Activated naive CD4-positive, alpha-beta T cell treated with anti-CD3 and anti-CD28 coated beads, Interleukin-2, amount 10 ng/mL, durations not matched to agents 7 days and 5 days (primary cell): ENCODE results near the gene EDN1.

Experiments used
- CTCF ChIA-PET: fragments of 350-600 bp; sonication (Branson Sonifier 250); formaldehyde crosslinking; loops from one replicate; lab custom pipeline; 2021; ENCODE audit warnings: antibody characterized with exemption; lab: Charles Lee
- DNase-seq: peaks from one replicate; pipeline ENCODE4 v3.0.0-alpha.2; 2020
- H3K27ac Mint-ChIP-seq: one replicate; pipeline ENCODE4 v1.8.0; 2021; ENCODE audit warnings: mild to moderate bottlenecking, moderate library complexity, mixed read lengths
- H3K27me3 Mint-ChIP-seq: one replicate; pipeline ENCODE4 v1.8.0; 2021; ENCODE audit warnings: mild to moderate bottlenecking, mixed read lengths
- H3K36me3 Mint-ChIP-seq: one replicate; pipeline ENCODE4 v1.8.0; 2021; ENCODE audit warnings: mixed read lengths
- H3K4me1 Mint-ChIP-seq: one replicate; pipeline ENCODE4 v1.8.0; 2021; ENCODE audit warnings: mixed read lengths
- H3K4me3 Mint-ChIP-seq: one replicate; pipeline ENCODE4 v1.8.0; 2021; ENCODE audit warnings: mild to moderate bottlenecking, moderate library complexity, mixed read lengths
- H3K9me3 Mint-ChIP-seq: one replicate; pipeline ENCODE4 v1.8.0; 2021; ENCODE audit warnings: mixed read lengths

The EDN1 gene

DNA sequence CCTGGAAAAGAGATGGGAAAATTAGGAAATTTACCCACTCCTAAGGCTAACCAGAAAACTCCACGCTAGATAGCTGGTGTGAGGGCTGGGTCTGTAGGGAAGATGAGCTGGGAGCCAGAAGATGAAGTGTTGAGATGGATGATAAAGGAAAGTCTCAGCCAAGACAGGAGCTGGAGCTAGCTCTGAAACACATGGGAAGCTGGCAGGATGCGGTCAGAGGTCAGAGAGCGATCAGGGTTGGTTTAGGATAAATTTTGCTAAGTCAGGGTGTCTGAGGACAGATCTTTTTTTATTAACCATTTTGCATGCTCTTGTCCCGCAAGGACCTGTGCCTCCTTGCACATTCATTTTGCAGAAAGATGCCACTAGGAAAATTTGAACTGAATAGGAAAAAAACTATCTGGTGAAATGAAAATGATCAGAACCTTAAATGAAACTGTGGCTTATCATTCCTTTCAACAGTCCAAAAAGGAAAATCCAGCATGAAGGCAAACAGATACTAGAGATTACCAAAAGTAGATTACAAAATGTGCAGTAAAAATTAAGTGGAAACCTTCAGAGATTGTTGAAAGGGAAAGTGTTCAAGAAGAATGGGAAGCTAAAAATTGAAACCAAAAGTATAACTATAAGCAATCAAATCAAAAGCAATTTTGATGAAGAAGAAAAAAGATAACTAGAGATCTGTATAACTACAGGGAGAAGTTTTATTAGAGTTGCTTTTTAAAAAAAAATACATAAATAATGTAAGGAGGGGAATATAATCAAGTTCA, 10.7 kb upstream of the EDN1 start:
- Mint-ChIP-seq H3K27ac (no peak overlapping the region), H3K9me3 (no peaks in the 10 kb centered on the region), H3K4me3 (no peak overlapping the region), H3K4me1 (peaks cover 11% of the 10 kb centered on the region), H3K27me3 (peaks cover 12% of the 10 kb centered on the region), H3K36me3 (no peaks in the 10 kb centered on the region)
- no peak for DNase-seq
- CTCF ChIA-PET, result interaction anchor here (2.7 kb wide), 1 partner anchor 10 kb away, joined by 13 read pairs; the partner anchor contains the start of gene EDN1

DNA sequence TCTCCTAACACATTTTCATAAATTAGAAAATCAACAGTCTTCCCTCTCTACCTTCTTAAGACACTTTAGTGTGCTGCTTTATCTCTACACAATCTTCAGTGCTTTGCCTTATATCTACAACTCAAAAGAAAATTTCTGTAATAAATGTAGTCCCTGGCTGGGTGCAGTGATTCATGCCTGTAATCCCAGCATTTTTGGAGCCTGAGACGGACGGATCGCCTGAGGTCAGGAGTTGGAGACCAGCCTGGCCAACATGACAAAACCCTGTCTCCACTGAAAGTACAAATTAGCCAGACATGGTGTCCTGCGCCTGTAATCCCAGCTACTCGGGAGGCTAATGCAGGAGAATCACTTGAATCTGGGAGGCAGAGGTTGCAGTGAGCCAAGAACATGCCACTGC, 9.7 kb upstream of the EDN1 start:
- Mint-ChIP-seq H3K27me3 (peaks cover 14% of the 10 kb centered on the region), H3K4me1 (peaks cover 11% of the 10 kb centered on the region), H3K27ac (no peak overlapping the region), H3K36me3 (no peaks in the 10 kb centered on the region), H3K9me3 (no peaks in the 10 kb centered on the region), H3K4me3 (no peak overlapping the region)
- CTCF ChIA-PET, result interaction anchor here (2.7 kb wide), 1 partner anchor 9 kb away, joined by 13 read pairs; the partner anchor contains the start of gene EDN1
- DNase-seq, result no peak

DNA sequence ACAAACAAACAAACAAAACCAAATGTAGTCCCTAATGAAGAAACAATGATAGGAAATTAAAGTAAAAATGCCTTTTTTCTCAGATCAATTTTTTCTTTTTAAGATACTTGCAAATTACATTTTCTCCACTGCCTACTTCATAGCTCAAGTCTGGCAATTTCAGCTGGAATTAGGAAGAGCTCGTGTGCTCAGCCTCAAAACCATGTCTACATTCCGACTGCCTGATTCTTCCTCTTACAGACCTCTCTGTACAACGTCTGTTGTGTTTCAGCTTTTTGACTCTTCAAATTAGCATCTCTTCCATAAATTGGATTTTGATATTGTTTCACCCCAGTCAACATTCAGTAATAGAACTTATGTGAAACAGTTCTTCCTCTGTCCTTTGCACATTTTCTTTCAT, 9.3 kb upstream of the EDN1 start:
- CTCF ChIA-PET, result interaction anchor here (2.7 kb wide), 1 partner anchor 9 kb away, joined by 13 read pairs; the partner anchor contains the start of gene EDN1
- H3K27ac Mint-ChIP-seq, result no peak overlapping the region
- DNase-seq, result no peak
- H3K4me1 Mint-ChIP-seq, result peaks cover 11% of the 10 kb centered on the region
- peaks cover 14% of the 10 kb centered on the region for H3K27me3 Mint-ChIP-seq
- no peaks in the 10 kb centered on the region for H3K36me3 Mint-ChIP-seq
- H3K4me3 Mint-ChIP-seq, result no peak overlapping the region
- no peaks in the 10 kb centered on the region for H3K9me3 Mint-ChIP-seq

DNA sequence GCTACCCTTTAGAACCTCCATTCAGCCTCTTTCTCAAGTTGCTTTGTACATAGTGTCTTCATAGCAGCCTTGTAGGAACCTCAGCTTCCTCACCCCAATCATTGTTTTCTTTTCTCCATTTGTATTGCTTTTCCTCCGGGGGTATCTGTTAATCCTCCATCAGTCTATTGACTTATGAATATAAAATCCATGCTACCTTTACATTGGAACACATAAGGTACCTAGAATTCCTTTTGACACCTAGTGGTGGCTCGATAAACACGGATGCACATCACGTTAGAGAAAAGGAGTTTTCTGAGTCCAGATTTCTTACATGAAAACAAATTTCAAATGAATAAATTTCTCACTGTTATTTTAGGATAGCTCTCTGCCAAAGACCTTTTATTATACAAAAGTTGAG, 6.3 kb upstream of the EDN1 start:
- no peaks in the 10 kb centered on the region for H3K9me3 Mint-ChIP-seq
- peaks cover 31% of the 10 kb centered on the region for H3K27me3 Mint-ChIP-seq

DNA sequence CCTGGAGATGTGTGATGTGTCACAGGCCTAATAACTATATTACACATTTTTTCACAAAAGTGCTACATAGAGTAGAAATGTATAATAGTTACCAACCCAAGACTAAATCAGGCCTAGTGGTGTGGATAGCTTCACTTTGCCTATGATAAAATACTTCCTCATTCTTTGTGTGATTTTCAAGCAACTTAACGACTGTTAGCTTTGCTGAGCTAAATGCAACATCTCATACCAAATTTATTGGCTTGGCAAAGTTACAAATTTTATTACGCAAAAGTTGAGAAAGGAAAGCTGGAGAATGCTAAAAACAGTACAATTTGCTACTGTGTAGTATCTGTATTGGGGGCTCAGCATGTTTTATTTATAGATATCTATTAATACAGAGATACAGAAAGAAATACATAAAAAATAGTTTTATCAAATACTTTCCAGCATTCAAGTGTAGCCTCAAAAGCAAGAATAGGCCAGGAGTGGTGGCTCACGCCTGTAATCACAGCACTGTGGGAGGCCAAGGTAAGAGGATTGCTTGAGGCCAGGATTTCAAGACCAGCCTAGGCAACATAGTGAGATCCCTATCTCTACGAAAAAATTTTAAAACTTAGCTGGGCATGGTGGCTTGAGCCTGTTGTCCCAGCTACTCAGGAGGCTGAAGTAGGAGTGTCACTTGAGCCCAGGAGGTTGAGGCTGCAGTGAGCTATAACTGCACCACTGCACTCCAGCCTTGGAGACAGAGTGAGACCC, 3.6 kb upstream of the EDN1 start:
- Mint-ChIP-seq H3K4me1 (peaks cover 17% of the 10 kb centered on the region), H3K27ac (no peak overlapping the region), H3K9me3 (no peaks in the 10 kb centered on the region), H3K36me3 (no peaks in the 10 kb centered on the region), H3K4me3 (no peak overlapping the region), H3K27me3 (peaks cover 54% of the 10 kb centered on the region)
- no peak for DNase-seq
- CTCF ChIA-PET, result interaction anchor here (0.7 to 1.8 kb wide), 6 partner anchors 12 to 703 kb away, joined by 3 to 8 read pairs (median 4); no protein-coding TSS in a partner anchor

More for the DNA sequence above, 6.3 kb upstream of the EDN1 start:
- H3K27ac Mint-ChIP-seq, result no peak overlapping the region
- no peaks in the 10 kb centered on the region for H3K36me3 Mint-ChIP-seq
- CTCF ChIA-PET, result no interaction called here
- H3K4me1 Mint-ChIP-seq, result peaks cover 11% of the 10 kb centered on the region
- no peak overlapping the region for H3K4me3 Mint-ChIP-seq
- DNase-seq, result no peak

DNA sequence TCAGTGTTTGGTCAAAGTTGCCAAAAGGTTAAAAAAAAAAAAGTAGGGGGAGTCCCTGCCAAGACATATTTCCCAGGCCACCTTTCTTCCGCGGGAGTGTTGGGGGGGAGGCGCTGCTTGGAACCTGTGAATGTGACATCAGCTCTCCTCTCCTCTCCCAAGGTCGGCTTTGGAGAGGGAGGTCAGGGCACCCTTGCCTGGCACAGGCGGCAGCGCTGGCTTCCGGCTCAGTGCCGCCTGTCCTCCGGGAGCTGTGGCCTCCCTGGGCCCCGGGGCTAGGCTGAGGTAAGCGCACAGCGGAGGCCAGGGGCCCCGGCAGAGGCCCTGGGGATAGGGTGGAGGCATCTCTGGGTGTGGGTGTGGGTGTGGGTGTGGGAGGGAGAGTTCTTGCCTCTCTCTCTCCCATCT, 1.9 kb upstream of the EDN1 start:
- DNase-seq, result no peak
- peaks cover 65% of the 10 kb centered on the region for H3K27me3 Mint-ChIP-seq
- H3K4me1 Mint-ChIP-seq, result peaks cover 17% of the 10 kb centered on the region
- CTCF ChIA-PET, result interaction anchor here (1.3 to 1.6 kb wide), 2 partner anchors 632 to 634 kb away, joined by 4 to 6 read pairs; no protein-coding TSS in a partner anchor
- H3K4me3 Mint-ChIP-seq, result no peak overlapping the region
- no peaks in the 10 kb centered on the region for H3K9me3 Mint-ChIP-seq
- no peak overlapping the region for H3K27ac Mint-ChIP-seq
- H3K36me3 Mint-ChIP-seq, result no peaks in the 10 kb centered on the region

DNA sequence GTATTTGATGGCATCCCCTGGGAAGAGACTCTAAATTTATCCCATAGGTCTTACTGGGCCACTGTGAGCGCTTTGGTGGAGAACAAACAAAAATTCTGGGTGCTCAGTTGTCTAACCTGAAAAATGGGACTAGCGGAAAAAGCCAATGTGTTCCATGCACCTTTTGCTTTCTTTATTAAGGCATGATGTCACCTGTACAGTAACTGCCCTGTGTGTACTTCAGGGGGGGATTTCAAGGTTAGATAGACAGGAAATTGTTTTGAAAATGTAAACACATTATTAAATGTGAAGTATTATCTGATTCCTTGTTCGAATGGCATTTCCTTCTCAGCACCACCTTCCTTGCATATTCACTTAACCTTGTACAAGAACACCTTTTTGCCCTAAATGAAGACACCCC, 1.2 kb upstream of the EDN1 start:
- Mint-ChIP-seq H3K27me3 (peaks cover 61% of the 10 kb centered on the region), H3K27ac (no peak overlapping the region), H3K4me3 (no peak overlapping the region), H3K36me3 (no peaks in the 10 kb centered on the region), H3K4me1 (peaks cover 17% of the 10 kb centered on the region), H3K9me3 (no peaks in the 10 kb centered on the region)
- DNase-seq, result no peak
- CTCF ChIA-PET, result interaction anchor here (0.6 to 3.4 kb wide), 12 partner anchors 8 to 703 kb away, joined by 3 to 44 read pairs (median 5); no protein-coding TSS in a partner anchor

DNA sequence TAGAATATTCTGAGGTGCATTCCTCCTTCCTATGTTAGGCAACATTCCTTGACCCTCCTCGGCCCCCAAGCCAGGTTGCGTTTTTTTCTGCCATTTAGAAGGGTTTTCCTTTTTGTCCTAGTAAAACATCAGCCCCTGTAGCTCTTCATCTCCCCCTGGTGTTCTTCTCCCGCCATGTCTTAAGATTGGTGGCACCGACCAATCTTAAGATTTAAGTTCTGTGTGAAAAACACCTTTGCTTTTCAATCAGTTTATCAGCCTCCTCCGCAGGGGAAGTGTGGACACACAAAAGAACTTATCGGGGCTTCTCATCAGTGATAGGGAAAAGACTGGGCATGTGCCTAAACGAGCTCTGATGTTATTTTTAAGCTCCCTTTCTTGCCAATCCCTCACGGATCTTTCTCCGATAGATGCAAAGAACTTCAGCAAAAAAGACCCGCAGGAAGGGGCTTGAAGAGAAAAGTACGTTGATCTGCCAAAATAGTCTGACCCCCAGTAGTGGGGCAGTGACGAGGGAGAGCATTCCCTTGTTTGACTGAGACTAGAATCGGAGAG, 719 bp upstream of the EDN1 start:
- no peaks in the 10 kb centered on the region for H3K9me3 Mint-ChIP-seq
- no peaks in the 10 kb centered on the region for H3K36me3 Mint-ChIP-seq
- DNase-seq, result peak; percentile 70
- peaks cover 62% of the 10 kb centered on the region for H3K27me3 Mint-ChIP-seq
- H3K27ac Mint-ChIP-seq, result no peak overlapping the region
- H3K4me3 Mint-ChIP-seq, result peak overlapping the region; percentile 79
- CTCF ChIA-PET, result interaction anchor here (0.6 to 3.4 kb wide), 23 partner anchors 9 to 714 kb away, joined by 3 to 44 read pairs (median 4); no protein-coding TSS in a partner anchor
- peaks cover 17% of the 10 kb centered on the region for H3K4me1 Mint-ChIP-seq

DNA sequence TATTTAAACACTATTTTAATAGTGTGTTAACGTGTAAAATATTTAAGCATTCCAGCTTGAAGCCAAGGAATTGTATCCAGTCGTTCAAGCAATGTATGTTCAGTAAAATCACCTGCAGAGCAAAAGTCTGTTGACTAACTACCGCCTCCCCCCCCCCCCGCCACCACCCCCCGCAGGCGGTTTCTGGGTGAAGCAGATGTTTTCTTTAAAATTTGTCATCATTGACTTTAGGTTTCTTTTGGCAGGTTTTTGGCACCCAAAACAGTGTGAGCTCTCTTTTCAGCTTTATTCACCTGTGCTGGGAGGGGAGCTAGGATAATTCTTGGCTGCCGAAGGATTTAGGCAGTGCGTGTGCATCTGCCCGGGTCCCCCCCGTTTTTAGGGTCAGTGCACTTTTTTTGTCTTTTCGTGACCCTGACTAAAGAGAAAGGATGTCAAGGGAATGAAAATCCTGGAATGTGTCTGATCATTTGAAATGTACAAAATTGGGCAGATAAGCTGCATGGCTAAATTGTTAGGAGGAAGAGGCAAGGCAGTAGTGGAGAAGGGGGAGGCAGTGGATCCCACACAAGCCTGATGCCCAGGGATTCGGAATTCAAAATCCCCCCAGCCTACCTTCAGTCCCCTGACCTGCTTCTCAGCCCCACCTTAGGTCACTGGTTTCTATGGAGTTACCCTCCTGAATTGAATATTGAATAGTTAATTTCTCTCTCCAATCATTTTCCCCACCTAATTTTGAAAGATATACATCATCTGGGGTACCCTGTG, 1.1 kb downstream of the EDN1 start:
- CTCF ChIA-PET, result interaction anchor here (0.8 to 3.4 kb wide), 20 partner anchors 9 to 716 kb away, joined by 3 to 44 read pairs (median 4); no protein-coding TSS in a partner anchor
- peaks cover 60% of the 10 kb centered on the region for H3K27me3 Mint-ChIP-seq
- H3K4me3 Mint-ChIP-seq, result no peak overlapping the region

DNA sequence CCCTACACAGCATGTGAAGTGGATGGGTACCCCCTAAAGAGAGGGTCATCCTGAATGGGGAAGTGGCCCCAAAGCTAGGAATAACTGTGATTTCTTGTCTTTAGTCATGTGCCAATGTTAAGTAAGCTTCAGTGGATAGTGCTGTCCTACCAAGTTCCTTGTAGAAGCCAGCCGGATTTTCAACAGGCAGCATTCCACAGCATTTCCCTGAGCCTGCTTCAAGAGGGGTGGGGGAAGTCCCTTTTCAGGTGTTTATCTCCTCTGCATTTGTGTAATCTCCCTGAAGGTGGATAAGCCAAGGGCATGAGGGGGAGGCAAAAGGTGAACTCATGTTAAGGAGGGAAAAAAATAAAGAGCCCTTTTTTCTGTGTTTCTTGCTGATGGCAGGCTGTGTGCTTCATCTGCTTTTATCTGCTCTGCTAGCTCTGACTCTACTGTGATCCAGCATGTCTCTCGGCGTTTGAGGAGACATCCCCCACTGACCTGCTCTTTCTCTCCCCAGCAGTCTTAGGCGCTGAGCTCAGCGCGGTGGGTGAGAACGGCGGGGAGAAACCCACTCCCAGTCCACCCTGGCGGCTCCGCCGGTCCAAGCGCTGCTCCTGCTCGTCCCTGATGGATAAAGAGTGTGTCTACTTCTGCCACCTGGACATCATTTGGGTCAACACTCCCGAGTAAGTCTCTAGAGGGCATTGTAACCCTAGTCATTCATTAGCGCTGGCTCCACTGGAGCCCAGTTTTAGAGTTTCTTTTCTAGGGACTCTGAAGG, 1.9 kb downstream of the EDN1 start:
- no peak for DNase-seq
- Mint-ChIP-seq H3K4me1 (peaks cover 17% of the 10 kb centered on the region), H3K9me3 (no peaks in the 10 kb centered on the region), H3K36me3 (no peaks in the 10 kb centered on the region), H3K4me3 (no peak overlapping the region), H3K27ac (no peak overlapping the region), H3K27me3 (peaks cover 59% of the 10 kb centered on the region)
- CTCF ChIA-PET, result interaction anchor here (1.3 to 3.4 kb wide), 4 partner anchors 58 to 716 kb away, joined by 3 to 44 read pairs (median 8); no protein-coding TSS in a partner anchor

More for the DNA sequence above, 1.1 kb downstream of the EDN1 start:
- Mint-ChIP-seq H3K9me3 (no peaks in the 10 kb centered on the region), H3K4me1 (peaks cover 17% of the 10 kb centered on the region), H3K27ac (no peak overlapping the region), H3K36me3 (no peaks in the 10 kb centered on the region)
- no peak for DNase-seq

DNA sequence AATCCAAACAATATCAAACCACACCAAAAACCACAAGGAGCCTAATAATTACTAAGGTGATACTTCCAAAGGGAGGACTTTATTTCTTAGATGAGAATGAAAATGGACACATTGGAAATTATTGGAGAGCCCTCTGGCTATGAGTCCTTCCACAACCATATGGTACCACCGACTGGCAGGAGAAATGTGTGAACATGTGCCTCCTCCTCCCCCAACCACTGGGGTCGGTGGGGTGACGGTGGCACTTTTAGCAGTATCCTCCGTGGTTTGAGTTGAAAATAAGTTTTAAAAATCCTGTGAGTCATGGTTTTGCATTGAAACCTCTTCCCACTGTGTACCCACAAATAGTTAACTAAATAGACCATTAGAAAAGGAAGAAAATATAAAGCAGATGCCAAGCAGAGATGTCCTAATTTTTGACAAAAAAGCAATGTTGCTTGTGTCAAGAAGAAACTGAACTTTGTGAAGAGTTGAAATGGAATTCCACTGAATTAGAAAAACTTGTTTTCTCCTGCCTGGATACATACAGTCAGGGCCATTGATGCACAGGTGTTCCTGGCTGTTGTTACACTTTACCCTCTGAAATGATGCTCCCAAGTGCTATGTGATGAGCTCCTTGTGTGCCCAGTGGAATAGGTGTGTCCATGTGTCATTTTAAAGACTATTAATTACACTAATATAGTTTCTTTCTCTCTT, 3.2 kb downstream of the EDN1 start:
- no peak overlapping the region for H3K27ac Mint-ChIP-seq
- H3K4me1 Mint-ChIP-seq, result peaks cover 17% of the 10 kb centered on the region

DNA sequence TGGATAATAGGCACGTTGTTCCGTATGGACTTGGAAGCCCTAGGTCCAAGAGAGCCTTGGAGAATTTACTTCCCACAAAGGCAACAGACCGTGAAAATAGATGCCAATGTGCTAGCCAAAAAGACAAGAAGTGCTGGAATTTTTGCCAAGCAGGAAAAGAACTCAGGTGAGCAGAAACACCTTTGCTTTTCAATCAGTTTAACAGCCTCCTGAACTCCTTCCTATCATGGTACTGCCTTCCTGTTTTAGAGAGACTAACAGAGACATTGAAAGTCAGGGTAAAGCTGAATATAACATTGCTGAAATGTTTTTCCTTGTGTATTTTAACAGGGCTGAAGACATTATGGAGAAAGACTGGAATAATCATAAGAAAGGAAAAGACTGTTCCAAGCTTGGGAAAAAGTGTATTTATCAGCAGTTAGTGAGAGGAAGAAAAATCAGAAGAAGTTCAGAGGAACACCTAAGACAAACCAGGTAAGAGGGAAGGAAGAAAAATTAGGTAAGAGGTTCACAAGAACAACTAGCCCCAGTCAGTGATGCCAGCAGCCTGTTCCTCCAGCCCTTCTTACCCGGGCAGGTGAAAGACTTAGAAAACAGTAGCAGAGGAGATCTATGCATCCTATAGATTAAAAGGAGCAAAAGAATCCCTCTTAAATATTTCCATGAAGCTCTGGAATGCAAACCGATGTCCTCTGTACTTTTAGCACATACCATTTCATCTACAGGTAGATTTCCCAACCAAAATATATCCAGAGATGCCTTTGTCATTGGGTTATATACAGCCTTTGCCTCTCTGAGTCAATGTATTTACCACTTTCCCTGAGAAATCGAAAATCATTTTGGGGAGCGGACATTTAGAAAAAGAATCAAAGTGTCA, 4.0 kb downstream of the EDN1 start:
- Mint-ChIP-seq H3K4me1 (peaks cover 15% of the 10 kb centered on the region), H3K4me3 (no peak overlapping the region), H3K36me3 (no peaks in the 10 kb centered on the region), H3K27me3 (peaks cover 41% of the 10 kb centered on the region), H3K9me3 (no peaks in the 10 kb centered on the region), H3K27ac (no peak overlapping the region)
- CTCF ChIA-PET, result no interaction called here
- DNase-seq, result no peak

More for the DNA sequence above, 3.2 kb downstream of the EDN1 start:
- no peaks in the 10 kb centered on the region for H3K9me3 Mint-ChIP-seq
- CTCF ChIA-PET, result no interaction called here
- no peak overlapping the region for H3K4me3 Mint-ChIP-seq
- peaks cover 46% of the 10 kb centered on the region for H3K27me3 Mint-ChIP-seq
- H3K36me3 Mint-ChIP-seq, result no peaks in the 10 kb centered on the region
- no peak for DNase-seq
